ENCODE measurements around the gene SMIM38.
A peak's percentile ranks its signal among the peaks of the same experiment; 100 is the strongest.

Gene SMIM38

GRCh38 chr11:69159150-69159852 lies 3.6 kb downstream of the SMIM38 start:
- no peak for DNase-seq (ENCODE audit: low read depth)

DNA sequence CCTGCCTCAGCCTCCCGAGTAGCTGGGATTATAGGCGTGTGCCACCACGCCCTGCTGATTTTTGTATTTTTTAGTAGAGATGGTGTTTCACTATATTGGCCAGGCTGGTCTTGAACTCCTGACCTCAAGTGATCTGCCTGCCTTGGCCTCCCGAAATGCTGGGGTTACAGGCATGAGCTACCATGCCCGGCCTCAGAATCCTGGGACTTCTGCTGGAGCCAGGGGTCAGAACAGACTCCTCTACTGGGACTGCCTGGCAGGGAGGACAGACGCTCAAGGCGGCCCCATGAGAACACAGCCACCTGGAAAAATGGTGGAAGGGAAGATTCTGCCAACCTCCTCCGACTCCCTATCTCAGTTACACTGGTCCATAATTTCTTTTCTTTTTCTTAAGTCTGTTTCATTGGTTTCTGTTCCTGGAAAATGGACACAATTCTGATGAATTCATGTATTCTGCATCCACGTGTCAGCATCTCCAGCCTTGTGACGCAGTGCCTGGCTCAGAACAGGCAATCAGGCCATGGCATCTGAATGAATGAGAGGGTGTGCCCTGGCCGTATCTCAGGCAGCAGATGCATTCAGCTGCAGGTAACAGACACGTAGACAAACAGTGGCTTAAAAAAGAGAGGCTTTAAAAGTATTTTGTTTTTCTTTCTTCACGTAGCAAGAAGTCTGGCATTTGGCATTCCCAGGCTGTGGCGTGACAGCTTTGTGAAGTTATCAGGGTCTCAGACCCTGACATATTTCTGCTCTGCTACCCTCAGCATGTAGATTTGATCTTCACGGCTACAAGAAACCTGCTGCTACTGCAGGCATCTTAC lies 4.8 kb downstream of the SMIM38 start:
- DNase-seq (ENCODE audit: low read depth) = no peak

GRCh38 chr11:69161117-69161407 lies 5.3 kb downstream of the SMIM38 start:
- DNase-seq (ENCODE audit: low read depth) = no peak

DNA sequence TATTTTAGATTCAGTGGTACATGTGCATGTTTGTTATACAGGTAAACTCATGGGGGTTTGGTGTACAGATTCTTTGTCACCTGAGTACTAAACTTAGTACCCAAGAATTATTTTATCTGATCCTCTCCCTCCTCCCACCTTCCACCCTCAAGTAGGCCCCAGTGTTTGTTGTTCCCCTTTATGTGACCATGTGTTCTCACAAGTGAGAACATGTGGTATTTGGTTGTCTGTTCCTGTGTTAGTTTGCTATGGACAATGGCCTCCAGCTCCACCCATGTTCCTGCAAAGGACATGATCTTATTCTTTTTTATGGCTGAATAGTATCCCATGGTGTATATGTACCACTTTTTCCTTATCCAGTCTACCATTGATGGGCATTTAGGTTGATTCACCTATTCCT lies 6.8 kb downstream of the SMIM38 start:
- DNase-seq (ENCODE audit: low read depth) = no peak

GRCh38 chr11:69163842-69164241 lies 8.1 kb downstream of the SMIM38 start:
- DNase-seq (ENCODE audit: low read depth) = no peak

DNA sequence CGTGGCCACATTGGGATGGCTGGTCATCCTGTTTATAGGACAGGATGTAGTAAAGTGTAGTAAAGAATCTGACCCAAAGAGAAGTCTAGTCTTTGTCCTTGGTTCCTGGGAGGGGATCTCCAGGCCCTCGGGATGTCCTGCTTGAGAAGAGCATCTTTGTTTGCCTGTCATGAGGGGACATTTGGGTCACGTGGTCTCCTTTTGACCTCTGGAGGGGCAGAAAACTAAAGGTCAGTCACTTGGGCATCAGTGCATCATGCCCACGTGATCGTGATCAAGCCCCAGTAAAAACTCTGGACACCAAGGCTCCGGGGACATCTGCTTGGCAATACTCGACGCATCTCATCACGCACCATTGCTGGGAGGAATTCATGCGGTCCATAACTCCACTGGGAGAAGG lies 9.1 kb downstream of the SMIM38 start:
- DNase-seq (ENCODE audit: low read depth) = no peak

DNA sequence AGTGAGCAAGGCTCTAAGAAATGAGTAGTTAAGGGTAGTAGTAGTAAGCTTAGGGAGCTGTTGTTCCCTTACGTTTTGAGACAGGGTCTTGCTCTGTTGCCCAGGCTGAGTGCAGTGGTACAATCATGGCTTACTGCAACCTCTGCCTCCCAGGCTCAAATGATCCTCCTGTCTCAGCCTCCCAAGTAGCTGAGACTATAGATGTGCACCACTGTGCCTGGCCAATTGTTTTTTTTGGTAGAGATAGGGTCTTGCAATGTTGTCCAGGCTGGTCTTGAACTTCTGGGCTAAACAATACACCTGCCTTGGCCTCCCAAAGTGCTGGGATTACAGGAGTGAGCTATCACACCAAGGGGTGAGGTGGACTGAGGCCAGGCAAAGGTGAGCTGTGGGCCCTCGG lies 10.0 kb downstream of the SMIM38 start:
- no peak for DNase-seq (ENCODE audit: low read depth)

DNA sequence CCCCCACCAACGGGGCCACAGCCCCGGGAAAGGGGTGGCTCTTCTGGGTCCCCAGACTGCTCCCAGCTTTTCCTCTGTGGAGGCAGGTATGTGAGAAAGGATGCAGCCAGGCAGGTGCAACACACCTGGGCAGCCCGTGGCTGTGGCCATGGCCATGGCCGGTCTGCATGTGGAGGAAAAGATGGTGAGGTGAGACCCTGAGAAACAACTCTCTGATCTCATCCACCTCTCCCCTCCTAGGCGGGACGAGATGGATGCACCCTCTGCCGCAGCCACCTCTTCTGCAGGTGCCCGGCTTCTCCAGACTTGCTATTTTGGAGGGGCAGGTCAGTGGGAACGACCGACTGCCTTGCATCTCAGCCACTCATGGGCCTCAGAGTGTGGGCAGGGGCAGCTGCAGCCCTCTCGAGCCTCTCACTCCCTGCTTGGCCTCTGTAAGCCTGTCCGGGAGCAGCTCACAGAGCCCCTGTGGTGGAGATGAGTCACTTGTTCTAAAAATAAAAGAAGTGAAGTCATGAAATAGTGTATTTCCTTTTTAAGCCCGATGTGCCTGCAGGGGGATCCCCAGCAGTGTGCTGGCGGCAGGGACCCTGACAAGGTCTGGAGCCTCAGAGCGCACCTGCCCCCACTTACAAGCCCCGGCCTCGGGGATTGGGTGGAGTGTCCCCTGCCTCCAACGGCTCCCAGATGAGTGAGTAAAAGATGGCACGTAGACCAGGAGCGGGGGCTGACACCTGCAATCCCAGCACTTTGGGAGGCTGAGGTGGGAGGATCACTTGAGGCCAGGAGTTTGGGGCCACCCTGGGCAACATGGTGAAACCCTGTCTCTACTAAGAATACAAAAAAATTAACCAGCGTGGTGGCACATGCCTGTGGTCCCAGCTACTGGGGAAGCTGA lies 10.7 kb downstream of the SMIM38 start:
- DNase-seq (ENCODE audit: low read depth) = peak; percentile 45

DNA sequence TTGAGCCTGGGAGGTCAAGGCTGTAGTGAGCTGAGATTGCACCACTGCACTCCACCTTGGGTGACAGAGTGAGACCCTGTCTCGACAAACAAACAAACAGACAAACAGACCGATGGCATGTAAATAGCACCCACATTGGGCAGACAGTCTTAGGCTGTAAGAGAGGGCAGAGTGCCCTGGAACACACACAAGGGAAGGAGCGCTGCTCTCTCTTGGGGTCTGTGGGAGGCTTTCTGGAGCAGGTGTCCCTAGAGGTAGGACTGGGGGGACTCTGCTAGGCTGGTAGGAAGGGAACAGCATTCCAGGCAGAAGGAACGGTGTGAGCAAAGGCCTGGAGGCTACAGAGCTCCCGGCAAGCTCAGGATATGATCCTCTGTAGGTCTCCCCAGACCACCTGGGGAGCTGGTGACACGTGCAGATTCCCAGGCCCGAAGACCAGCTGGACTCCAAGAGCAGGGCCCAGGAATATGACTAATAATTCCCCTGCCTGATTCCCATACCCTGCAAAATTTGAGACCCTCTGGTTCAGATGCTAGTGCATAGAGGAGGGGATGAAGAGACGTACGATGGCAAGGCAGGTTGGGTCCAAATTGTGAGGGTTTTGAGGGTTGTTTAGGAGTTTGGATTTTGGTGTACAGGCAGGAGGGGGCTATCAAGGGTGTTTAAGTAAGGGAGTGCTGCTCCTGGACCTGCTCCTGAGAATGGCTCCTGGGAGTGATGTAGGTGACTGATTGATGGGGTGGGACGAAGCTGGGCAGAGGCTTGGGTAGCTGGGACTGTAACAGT lies 11.6 kb downstream of the SMIM38 start:
- no peak for DNase-seq (ENCODE audit: low read depth)

GRCh38 chr11:69167916-69168691 lies 12.4 kb downstream of the SMIM38 start:
- peak; percentile 17 for DNase-seq (ENCODE audit: low read depth)

DNA sequence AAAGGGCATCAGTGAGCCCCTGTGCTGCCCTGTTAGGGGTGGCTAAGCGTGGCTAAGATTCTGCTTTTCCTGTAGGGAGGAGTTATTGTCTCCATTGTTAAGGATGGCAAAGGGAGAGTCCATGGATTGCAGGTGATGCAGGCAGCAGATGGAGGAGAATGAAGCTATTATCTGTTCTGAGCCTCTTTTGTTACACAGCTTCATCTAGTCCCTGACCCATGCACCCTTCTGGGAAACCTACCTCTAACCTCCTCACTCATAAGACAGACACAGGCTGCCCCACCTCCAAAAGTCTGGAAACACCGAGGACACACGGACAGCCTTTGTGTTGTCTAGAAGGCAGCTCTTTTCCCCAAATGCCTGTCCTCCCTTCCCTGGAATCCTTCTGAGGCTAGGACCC lies 13.7 kb downstream of the SMIM38 start:
- DNase-seq (ENCODE audit: low read depth) = no peak

GRCh38 chr11:69170704-69171103 lies 15.0 kb downstream of the SMIM38 start:
- no peak for DNase-seq (ENCODE audit: low read depth)

DNA sequence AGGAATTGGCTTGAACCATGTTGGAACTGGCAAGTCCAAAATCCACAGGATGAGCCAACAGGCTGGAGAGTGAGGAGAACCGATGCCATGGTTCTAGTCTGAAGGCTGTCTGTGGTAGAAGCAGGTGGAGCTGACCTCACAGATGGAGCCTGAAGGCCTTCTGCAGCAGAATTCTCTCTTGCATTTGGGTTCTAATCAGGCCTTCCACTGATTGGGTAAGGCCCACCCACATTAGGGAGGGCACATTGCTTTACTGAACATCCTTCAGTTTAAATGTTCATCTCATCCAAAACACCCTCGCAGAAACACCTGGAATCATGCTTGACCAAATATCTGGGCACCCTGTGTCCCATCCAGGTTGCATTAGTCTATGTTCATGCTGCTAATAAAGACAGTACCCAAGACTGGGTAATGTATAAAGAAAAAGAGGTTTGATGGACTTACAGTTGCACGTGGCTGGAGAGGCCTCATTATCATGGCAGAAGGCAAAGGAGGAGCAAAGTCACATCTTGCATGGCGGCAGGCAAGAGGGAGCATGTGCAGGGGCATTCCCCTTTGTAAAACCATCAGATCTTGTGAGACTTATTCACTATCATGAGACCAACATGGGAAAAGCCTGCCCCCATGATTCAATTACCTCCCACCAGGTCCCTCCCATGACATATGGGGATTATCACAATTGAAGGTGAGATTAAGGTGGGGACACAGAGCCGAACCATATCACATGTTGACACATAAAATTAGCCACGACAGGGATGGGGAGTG lies 15.9 kb downstream of the SMIM38 start:
- no peak for DNase-seq (ENCODE audit: low read depth)

- DNase-seq (ENCODE audit: low read depth) = no peak
Measured at GRCh38 chr11:69172674-69173073, 16.9 kb downstream of the SMIM38 start.

GRCh38 chr11:69173331-69173730 lies 17.6 kb downstream of the SMIM38 start:
- no peak for DNase-seq (ENCODE audit: low read depth)

DNA sequence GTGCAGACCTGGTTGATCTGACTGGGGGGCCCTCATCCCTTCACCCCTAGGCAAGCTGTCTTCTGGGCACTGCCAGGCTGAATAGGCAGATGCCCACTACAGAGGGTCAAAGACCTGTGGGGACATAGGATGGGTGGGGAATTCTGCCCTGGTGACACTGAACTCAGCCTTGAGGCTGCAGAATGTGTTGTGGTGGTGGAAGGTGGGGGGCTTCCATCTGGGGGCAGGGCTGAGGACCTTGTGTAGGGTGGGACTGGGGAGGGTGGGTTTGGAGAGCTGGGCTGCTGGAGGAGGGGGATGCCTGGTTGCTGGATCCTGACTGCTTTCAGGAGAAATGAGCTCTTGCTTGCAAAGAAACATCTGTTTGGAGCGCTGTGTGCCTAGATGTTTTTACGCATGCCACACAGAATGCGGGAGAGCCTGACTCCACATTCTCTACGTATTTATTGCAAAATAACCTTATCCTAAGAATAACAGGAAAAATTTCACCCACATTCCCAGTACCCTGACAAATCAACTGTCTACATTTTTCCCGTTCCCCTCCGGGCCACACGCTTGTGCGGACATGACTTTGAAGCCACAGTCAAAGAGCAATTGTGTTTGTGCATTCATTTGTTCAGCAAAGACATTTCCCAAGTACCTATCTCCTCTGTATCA lies 18.3 kb downstream of the SMIM38 start:
- DNase-seq (ENCODE audit: low read depth) = no peak

GRCh38 chr11:69174841-69175240 lies 19.1 kb downstream of the SMIM38 start:
- no peak for DNase-seq (ENCODE audit: low read depth)

DNA sequence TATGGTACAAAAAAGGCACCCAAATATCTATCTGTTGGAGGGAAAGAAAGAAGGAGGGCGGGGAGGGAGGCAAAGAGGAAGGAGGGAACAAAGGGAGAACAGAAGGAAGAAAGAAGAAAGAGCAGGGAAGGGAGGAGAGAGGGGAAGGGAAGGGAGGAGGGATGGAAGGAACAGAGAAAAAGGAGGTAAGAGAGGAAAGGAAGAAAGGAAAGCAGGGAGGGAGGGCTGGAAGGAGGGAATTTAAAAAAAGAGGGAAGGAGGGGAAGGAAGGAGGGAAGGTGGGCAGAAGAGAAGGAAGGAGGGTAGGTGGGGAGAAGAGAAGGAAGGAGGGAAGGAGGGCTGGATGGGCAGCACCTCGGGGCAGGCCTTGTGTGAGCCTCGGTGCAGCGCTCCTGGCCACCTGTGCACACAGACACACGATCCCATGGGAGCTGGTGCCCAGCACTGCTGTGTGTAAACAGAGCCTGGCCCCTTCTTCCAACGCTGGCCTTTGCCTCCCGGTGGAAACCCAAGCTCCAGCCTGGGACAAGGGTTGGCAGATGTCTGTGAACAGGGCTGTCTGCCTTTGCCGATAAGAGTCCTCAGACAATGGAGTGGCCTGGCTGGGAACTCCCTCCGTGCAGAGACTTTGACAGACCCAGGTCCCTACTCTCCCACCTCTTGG lies 23.2 kb downstream of the SMIM38 start:
- no peak for DNase-seq (ENCODE audit: low read depth)

- DNase-seq (ENCODE audit: low read depth) = no peak
Measured at GRCh38 chr11:69180226-69180625, 24.5 kb downstream of the SMIM38 start.
